ENCODE results near the gene MCF2. TPM values are rescaled to one million over a fixed set of nuclear protein-coding genes. Genes with fewer than 3 reads are reported as not detected.

MCF2 gene
- total and polyA plus RNA-seq, 2 of the 13 experiments (the other 11 are each of a cell fraction or from before 2014, with no cell fraction given), result 0.07 TPM; not detected in 1

DNA sequence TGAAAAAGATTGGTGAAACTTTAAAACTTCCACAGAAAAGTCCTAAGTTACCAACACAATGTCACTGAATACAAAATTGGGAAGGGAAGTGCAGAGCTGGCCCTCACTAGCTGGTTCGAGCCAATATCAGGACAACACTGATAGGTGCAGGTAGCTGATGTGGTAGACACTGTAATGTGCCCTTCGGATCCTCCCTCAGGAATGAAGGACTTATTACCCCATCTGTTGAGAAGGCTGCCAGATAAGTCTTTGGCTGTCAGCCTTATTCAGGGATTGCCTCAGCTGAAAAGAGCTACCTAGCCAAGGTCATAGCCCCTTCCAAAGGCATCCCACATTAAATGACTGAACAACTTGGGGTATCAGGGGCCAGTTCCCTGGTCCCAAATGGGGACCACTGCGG is 5.3 kb downstream of the MCF2 start:
- POLR2A ChIA-PET, result no interaction called here
- WGBS (ENCODE audit: low lambda C conversion rate), result 86% methylated on average over 1 of the region's 3 CpGs
- H4K20me1 ChIP-seq (ENCODE audit: insufficient read depth, low read length), result no peaks in the 10 kb centered on the region
- CTCF ChIA-PET (ENCODE audit: low intra/inter-chr PET ratio, low total read pairs), result no interaction called here
- H3K27ac ChIP-seq (ENCODE audit: extremely low read length, insufficient read depth, low read length), result no peak overlapping the region
- H3K4me2 ChIP-seq (ENCODE audit: low read depth, low read length), result no peak overlapping the region
- H3K9me3 ChIP-seq (ENCODE audit: low read length), result no peaks in the 10 kb centered on the region
- intact Hi-C loops (cut with micrococcal nuclease; ENCODE audit: unreplicated experiment) (no loop called here), in situ Hi-C loops (cut with HindIII; ENCODE audit: extremely low pct_ligation_motif_present, low pct_unique_long_range_greater_than_20kb) (no loop called here)
- DNase-seq (ENCODE audit: low spot score), result no peak
- no peak overlapping the region for H3K9ac ChIP-seq (ENCODE audit: insufficient read depth, low read depth, low read length)
- no peaks in the 10 kb centered on the region for H3K4me1 ChIP-seq (ENCODE audit: insufficient read depth, low read length)
- no peaks in the 10 kb centered on the region for H3K27me3 ChIP-seq (ENCODE audit: control insufficient read depth in 1 of 2, insufficient read depth in 2 of 2, low read length in 2 of 2)
- no peaks in the 10 kb centered on the region for H3K36me3 ChIP-seq (replicated peaks in 1 of 2; ENCODE audit: control insufficient read depth in 1 of 2, insufficient read depth in 2 of 2, low read length in 2 of 2)
- BruUV-seq (replicated peaks), result no TSS peak
- no peak overlapping the region for H2AFZ ChIP-seq (ENCODE audit: low read length)
- TF ChIP-seq, protein P1, sequence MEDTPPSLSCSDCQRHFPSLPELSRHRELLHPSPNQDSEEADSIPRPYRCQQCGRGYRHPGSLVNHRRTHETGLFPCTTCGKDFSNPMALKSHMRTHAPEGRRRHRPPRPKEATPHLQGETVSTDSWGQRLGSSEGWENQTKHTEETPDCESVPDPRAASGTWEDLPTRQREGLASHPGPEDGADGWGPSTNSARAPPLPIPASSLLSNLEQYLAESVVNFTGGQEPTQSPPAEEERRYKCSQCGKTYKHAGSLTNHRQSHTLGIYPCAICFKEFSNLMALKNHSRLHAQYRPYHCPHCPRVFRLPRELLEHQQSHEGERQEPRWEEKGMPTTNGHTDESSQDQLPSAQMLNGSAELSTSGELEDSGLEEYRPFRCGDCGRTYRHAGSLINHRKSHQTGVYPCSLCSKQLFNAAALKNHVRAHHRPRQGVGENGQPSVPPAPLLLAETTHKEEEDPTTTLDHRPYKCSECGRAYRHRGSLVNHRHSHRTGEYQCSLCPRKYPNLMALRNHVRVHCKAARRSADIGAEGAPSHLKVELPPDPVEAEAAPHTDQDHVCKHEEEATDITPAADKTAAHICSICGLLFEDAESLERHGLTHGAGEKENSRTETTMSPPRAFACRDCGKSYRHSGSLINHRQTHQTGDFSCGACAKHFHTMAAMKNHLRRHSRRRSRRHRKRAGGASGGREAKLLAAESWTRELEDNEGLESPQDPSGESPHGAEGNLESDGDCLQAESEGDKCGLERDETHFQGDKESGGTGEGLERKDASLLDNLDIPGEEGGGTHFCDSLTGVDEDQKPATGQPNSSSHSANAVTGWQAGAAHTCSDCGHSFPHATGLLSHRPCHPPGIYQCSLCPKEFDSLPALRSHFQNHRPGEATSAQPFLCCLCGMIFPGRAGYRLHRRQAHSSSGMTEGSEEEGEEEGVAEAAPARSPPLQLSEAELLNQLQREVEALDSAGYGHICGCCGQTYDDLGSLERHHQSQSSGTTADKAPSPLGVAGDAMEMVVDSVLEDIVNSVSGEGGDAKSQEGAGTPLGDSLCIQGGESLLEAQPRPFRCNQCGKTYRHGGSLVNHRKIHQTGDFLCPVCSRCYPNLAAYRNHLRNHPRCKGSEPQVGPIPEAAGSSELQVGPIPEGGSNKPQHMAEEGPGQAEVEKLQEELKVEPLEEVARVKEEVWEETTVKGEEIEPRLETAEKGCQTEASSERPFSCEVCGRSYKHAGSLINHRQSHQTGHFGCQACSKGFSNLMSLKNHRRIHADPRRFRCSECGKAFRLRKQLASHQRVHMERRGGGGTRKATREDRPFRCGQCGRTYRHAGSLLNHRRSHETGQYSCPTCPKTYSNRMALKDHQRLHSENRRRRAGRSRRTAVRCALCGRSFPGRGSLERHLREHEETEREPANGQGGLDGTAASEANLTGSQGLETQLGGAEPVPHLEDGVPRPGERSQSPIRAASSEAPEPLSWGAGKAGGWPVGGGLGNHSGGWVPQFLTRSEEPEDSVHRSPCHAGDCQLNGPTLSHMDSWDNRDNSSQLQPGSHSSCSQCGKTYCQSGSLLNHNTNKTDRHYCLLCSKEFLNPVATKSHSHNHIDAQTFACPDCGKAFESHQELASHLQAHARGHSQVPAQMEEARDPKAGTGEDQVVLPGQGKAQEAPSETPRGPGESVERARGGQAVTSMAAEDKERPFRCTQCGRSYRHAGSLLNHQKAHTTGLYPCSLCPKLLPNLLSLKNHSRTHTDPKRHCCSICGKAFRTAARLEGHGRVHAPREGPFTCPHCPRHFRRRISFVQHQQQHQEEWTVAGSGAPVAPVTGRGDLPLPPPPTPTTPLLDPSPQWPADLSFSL (CRISPR knock-in tag; IDR thresholded peaks at IDR 0.05), result no peak
- TF ChIP-seq HNRNPUL1 (IDR thresholded peaks at IDR 0.05; ENCODE audit: low read depth, low read length), result no peak
- no peak for TF ChIP-seq ZNF136 (CRISPR knock-in tag; IDR thresholded peaks at IDR 0.05; ENCODE audit: low read depth)
- TF ChIP-seq ZBTB38 (CRISPR knock-in tag; IDR thresholded peaks at IDR 0.05), result no peak
- TF ChIP-seq NFIB (CRISPR knock-in tag; IDR thresholded peaks at IDR 0.05; ENCODE audit: borderline replicate concordance), result no peak
- TF ChIP-seq ZNF446 (CRISPR knock-in tag; IDR thresholded peaks at IDR 0.05), result no peak
- no peak for TF ChIP-seq MTF1 (CRISPR knock-in tag; IDR thresholded peaks at IDR 0.05)
- no peak for TF ChIP-seq ZEB1 (IDR thresholded peaks at IDR 0.05; ENCODE audit: insufficient replicate concordance, low read depth)
- no peak for TF ChIP-seq MTA1 (CRISPR knock-in tag; IDR thresholded peaks at IDR 0.05; ENCODE audit: borderline replicate concordance)
- TF ChIP-seq, protein P2, sequence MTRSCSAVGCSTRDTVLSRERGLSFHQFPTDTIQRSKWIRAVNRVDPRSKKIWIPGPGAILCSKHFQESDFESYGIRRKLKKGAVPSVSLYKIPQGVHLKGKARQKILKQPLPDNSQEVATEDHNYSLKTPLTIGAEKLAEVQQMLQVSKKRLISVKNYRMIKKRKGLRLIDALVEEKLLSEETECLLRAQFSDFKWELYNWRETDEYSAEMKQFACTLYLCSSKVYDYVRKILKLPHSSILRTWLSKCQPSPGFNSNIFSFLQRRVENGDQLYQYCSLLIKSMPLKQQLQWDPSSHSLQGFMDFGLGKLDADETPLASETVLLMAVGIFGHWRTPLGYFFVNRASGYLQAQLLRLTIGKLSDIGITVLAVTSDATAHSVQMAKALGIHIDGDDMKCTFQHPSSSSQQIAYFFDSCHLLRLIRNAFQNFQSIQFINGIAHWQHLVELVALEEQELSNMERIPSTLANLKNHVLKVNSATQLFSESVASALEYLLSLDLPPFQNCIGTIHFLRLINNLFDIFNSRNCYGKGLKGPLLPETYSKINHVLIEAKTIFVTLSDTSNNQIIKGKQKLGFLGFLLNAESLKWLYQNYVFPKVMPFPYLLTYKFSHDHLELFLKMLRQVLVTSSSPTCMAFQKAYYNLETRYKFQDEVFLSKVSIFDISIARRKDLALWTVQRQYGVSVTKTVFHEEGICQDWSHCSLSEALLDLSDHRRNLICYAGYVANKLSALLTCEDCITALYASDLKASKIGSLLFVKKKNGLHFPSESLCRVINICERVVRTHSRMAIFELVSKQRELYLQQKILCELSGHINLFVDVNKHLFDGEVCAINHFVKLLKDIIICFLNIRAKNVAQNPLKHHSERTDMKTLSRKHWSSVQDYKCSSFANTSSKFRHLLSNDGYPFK (CRISPR knock-in tag; IDR thresholded peaks at IDR 0.05; ENCODE audit: borderline replicate concordance), result no peak
- TF ChIP-seq NR1H2 (CRISPR knock-in tag; IDR thresholded peaks at IDR 0.05; ENCODE audit: borderline replicate concordance, low read depth), result no peak
- TF ChIP-seq SOX5 (CRISPR knock-in tag; IDR thresholded peaks at IDR 0.05; ENCODE audit: borderline replicate concordance), result no peak
- TF ChIP-seq SRSF1 (optimal IDR thresholded peaks at IDR 0.05; ENCODE audit: low read depth, low read length), result no peak
- ATAC-seq, result no peak
- H3K79me2 ChIP-seq (ENCODE audit: insufficient read depth, low read length), result no peaks in the 10 kb centered on the region
- FAIRE-seq, result no peak
- no peak overlapping the region for H3K4me3 ChIP-seq (replicated peaks in 1 of 3; ENCODE audit: insufficient read depth in 1 of 3, low read depth in 2 of 3, low read length in 3 of 3)

All from HepG2 (cell line).